Thymus (tissue), 11 donors: ENCODE data around the gene SIRPB1. TPM values are rescaled to one million over a fixed set of nuclear protein-coding genes. Genes with fewer than 3 reads are reported as not detected.
"Not testable (repeated sequence)": the region's sequence is repeated elsewhere in the genome, so short reads cannot be mapped to it uniquely, and the experiment has no call there.

Experiments
- DNase-seq, 9 donors: peaks; one replicate each; pipeline ENCODE4 v3.0.0-alpha.2; 2013; ENCODE audit warnings: low spot score in 9 of 9, low read depth in 6 of 9, missing footprints in 1 of 9
- H3K27ac ChIP-seq, 2 donors: one replicate each; pipeline ENCODE4 v1.5.1; 2013; ENCODE audit warnings: control low read depth in 1 of 2, low read depth in 1 of 2, low read length in 1 of 2, mild to moderate bottlenecking in 1 of 2, moderate library complexity in 1 of 2
- H3K27me3 ChIP-seq, 2 donors: one replicate each; pipeline ENCODE4 v1.5.1; 2013; ENCODE audit warnings: low read length in 1 of 2; ENCODE audit not compliant: control insufficient read depth in 2 of 2, insufficient read depth in 1 of 2
- H3K36me3 ChIP-seq, 2 donors: one replicate each; pipeline ENCODE4 v1.5.1; 2013; ENCODE audit warnings: low read length in 1 of 2, mild to moderate bottlenecking in 1 of 2, moderate library complexity in 1 of 2; ENCODE audit not compliant: control insufficient read depth in 2 of 2, insufficient read depth in 2 of 2
- H3K4me1 ChIP-seq, 2 donors: one replicate each; pipeline ENCODE4 v1.5.1; 2013; ENCODE audit warnings: low read length in 2 of 2; ENCODE audit not compliant: control insufficient read depth in 2 of 2, insufficient read depth in 2 of 2
- H3K4me3 ChIP-seq, 2 donors: one replicate each; pipeline ENCODE4 v1.5.1; 2013; ENCODE audit warnings: low read length in 2 of 2, control low read depth in 1 of 2, mild to moderate bottlenecking in 1 of 2
- H3K9me3 ChIP-seq, 2 donors: one replicate each; pipeline ENCODE4 v1.5.1; 2013; ENCODE audit warnings: low read length in 1 of 2, mild to moderate bottlenecking in 1 of 2; ENCODE audit not compliant: control insufficient read depth in 2 of 2, insufficient read depth in 1 of 2
- WGBS: extraction: QIAGEN DNeasy Blood & Tissue Kit; methylation state at CpG from one replicate; pipeline ENCODE4 v1.1.7; 2013; 5-methylcytosine and 5-hydroxymethylcytosine counted together
- polyA plus RNA-seq: library from polyadenylated mRNA; stranded (reverse); fragments of 200-250 nt; gene quantifications from one replicate; pipeline ENCODE4 v1.2.3, GENCODE V29; 2013
- total RNA-seq: library from RNA; stranded (reverse); fragments of 120-200 nt; gene quantifications from one replicate; pipeline ENCODE4 v1.2.4, GENCODE V29; 2013
- donor health status: healthy.

Gene SIRPB1
- total and polyA plus RNA-seq, 2 donors, result 0.90 to 1.2 TPM

DNA sequence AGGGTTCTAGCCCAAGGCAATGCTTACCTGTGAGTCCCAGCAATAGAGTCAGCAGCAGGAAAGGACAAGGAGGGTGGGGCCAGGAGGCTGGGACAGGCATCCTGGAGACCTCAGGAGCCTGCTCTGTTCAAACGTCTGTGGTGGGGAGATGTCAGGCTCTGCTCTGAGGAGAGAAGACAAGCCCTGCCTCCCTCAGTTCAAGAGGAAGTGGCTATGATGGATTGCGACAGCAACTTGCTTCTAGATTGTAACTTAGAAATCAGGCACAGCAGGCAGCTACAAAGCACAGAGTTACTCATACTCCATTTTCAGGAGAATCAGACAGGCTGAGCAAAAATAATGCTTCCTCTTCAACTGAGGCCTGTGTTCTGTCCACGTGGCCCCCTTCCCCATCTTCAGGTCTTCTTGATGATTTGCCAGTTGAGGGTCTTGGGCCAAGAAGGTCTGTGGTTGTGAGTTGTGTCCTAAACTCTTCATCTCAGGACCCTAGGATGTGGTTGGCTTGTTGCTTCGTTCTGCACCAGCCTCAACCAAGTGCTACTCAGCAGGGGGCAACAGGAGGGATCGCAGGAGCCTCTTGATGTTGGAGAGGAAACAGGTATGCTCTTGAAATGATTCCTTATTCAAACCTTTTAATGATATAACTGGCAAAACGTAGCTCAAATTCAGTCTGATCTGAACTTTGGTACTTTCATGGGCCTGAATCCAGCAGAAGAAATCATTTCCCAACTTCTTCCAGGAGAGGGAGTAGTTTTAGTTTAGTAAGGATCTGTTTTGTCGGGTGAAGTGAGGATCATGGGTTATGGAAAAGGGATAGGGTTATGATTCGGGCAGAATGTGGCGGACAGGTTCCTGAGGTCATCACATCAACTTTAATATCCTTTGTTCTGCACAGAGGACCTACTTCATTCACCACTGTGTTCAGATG, 31.0 kb downstream of the SIRPB1 start:
- Histone ChIP-seq H3K27me3 (no peaks in the 10 kb centered on the region), H3K27ac (no peak overlapping the region), H3K4me1 (no peaks in the 10 kb centered on the region), H3K4me3 (no peak overlapping the region), H3K9me3 (no peaks in the 10 kb centered on the region), H3K36me3 (no peaks in the 10 kb centered on the region)
- no CpG with 5 or more reads among the region's 9 CpGs for WGBS
- peak in 2 of 9 donors; percentile 19 to 54 for DNase-seq

DNA sequence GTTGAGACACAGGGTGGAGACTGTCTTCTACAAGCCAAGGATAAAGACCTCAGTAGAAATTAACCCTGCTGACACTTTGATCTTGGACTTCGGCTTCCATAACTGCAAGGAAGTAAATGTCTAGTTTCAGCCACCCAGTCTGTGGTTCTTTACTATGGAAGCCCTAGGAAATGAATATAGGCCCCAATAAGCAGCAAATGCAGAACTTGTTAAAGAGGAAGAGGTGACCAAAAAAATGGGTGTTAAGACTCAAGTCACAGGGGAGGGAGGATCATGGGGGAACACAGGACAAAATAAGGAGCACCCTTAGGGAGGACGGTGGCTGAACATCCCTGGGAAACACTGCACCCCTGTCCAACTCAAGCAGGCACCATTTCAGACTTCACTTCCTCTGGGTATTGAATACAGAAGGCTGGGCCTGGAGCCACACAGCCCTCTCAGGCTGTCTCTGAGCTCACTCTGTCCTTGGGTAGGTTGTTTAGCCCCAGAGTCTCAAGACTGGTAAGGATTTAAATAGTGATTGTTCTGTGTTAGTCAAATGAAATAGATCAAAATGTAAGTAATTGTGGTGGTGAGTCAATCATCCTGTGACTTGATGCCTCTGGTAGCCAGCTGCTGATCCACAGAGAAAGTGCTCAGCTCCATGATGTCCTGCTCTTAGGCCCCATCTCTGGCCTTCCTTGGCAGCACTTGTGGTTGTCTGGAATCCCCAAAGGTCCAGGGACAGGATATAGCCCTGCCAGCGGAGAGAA, 31.9 kb downstream of the SIRPB1 start:
- no peaks in the 10 kb centered on the region for H3K36me3 ChIP-seq
- no peaks in the 10 kb centered on the region for H3K27me3 ChIP-seq
- WGBS, result no CpG with 5 or more reads among the region's 3 CpGs
- no peak overlapping the region for H3K4me3 ChIP-seq
- no peaks in the 10 kb centered on the region for H3K4me1 ChIP-seq
- H3K27ac ChIP-seq, result no peak overlapping the region
- no peak for DNase-seq
- H3K9me3 ChIP-seq, result no peaks in the 10 kb centered on the region

DNA sequence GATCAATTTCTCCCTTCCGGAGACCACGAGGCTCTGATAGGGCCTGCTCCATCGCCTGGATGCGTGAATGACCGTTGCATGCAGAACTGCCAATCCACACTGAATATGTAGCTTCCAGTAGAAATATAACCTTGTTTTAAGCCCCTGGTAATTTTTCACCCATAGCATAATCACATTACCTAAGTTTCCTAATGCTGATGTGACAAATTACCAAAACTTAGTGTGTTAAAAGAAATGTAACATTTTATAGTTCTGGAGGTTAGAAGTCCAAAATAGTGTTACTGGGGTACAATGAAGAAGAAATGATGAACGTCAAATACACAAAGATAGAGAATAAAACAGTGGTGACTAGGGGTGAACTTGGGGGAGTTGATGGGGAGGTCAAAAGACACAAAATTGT, 40.3 kb downstream of the SIRPB1 start:
- no peak for DNase-seq

DNA sequence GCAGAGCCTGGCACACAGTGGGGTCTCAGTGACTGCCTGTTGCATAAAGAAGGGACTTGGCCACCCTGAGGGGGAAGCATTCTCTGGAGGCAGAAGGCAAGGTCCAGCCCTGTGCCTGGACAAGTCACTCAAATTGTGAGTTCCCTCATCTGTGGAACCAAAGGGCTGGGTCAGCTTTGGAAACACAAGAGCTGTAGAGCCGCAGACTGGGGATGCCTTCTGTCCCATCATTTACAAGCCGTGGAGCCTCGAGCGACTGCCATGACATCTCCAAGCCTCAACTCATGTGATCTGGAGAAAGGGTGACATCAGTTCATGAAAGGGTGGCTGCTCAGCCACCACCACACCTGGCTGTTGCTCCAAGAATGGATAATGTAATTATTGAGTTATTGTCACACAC, 41.9 kb downstream of the SIRPB1 start:
- no peak overlapping the region for H3K27ac ChIP-seq

More for the DNA sequence above, 40.3 kb downstream of the SIRPB1 start:
- H3K9me3 ChIP-seq, result no peaks in the 10 kb centered on the region
- no peak overlapping the region for H3K27ac ChIP-seq
- no peaks in the 10 kb centered on the region for H3K27me3 ChIP-seq
- 96% methylated on average over 6 of the region's 6 CpGs for WGBS
- H3K4me3 ChIP-seq, result no peak overlapping the region
- no peaks in the 10 kb centered on the region for H3K36me3 ChIP-seq
- no peaks in the 10 kb centered on the region for H3K4me1 ChIP-seq

DNA sequence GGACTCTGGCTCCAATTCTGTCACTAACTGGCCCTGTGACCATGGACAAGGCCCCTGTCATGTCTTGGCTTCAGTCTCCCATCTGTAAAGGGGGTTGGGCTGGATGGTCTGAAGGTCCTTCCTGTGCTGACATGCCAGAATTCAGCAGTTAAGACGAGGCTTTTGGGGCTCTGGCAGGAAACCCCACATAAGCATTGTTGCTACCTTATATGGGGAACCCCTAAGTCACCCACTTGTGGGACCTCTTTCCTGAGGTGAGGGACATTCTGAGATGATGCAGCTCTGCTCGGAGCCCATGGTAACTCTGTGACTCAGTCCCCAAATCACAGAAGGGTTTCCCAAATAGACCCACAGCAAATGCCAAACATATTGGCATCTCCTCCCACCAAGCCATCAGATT, 42.5 kb downstream of the SIRPB1 start:
- not testable (repeated sequence) for H3K27me3 ChIP-seq, H3K36me3 ChIP-seq, H3K4me3 ChIP-seq, H3K27ac ChIP-seq, DNase-seq, H3K9me3 ChIP-seq, H3K4me1 ChIP-seq
- whole genome bisulfite sequencing, result 42% methylated on average over 2 of the region's 2 CpGs

More for the DNA sequence above, 41.9 kb downstream of the SIRPB1 start:
- H3K4me3 ChIP-seq, result no peak overlapping the region
- WGBS, result 97% methylated on average over 4 of the region's 4 CpGs
- no peaks in the 10 kb centered on the region for H3K4me1 ChIP-seq
- DNase-seq, result no peak
- no peaks in the 10 kb centered on the region for H3K36me3 ChIP-seq
- no peaks in the 10 kb centered on the region for H3K9me3 ChIP-seq
- no peaks in the 10 kb centered on the region for H3K27me3 ChIP-seq

DNA sequence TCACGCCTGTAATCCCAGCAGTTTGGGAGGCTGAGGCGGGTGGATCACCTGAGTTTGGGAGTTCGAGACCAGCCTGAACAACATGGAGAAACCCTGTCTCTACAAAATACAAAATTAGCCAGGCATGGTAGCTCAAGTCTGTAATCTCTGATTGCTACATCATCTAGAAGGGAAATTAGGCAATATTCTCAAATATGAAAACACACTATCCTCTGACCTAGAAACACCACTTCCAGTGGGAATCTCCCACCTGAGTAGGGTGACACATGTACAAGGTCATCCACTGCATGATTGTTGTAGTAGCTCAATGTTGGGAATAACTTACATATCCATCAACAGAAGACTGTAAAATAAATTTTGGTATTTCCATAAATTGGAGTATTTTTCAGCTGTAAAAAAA, 43.2 kb downstream of the SIRPB1 start:
- WGBS, result 80% methylated on average over 3 of the region's 3 CpGs
- no peak overlapping the region for H3K27ac ChIP-seq
- H3K27me3 ChIP-seq, result no peaks in the 10 kb centered on the region
- no peak overlapping the region for H3K4me3 ChIP-seq
- H3K9me3 ChIP-seq, result no peaks in the 10 kb centered on the region
- H3K4me1 ChIP-seq, result no peaks in the 10 kb centered on the region
- peak in 1 of 9 donors; percentile 0 for DNase-seq
- H3K36me3 ChIP-seq, result no peaks in the 10 kb centered on the region

DNA sequence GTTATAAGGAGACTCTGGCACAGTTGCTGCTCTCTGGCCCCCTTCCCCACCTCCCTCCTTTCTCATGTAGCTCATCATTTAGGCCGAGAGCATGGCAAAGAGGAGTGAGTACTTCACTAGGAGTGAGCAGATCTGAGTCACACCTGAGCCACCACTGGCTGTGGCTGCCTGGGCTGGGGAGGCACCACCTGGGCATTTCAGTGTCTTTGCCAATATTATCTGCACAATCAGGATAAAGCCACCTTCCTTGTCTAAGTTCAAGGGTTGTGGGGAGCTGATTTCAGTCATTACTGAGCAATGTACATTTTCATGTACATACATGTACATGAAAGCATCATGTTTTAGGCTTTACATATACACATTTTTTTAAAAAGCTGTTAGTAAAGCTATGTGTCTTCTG, 43.8 kb downstream of the SIRPB1 start:
- H3K4me3 ChIP-seq, H3K27me3 ChIP-seq, H3K27ac ChIP-seq, H3K36me3 ChIP-seq, DNase-seq, H3K9me3 ChIP-seq, H3K4me1 ChIP-seq: not testable (repeated sequence)
- WGBS, result 80% methylated on average over 1 of the region's 1 CpG

DNA sequence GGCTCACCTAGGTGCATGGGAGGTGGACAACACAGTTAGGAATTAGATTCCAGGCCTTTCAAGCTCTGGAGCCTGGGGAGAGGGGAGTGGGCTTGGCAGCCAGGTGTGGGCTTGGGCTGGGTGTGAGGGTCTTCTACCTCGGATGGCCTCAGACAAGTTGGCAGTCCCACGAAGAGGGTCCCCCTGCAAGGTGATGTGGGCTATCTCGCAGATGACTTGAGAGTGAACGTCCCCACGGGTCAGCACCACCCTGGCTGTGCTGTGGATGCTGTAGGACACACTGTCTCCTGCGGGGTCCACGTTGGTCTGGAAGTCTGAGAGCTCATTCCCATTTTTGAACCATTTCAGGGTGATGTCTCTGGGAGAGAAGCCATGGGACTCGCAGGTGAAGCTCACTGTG, 48.2 kb downstream of the SIRPB1 start:
- H3K9me3 ChIP-seq, H3K4me3 ChIP-seq, H3K36me3 ChIP-seq, H3K27ac ChIP-seq, H3K4me1 ChIP-seq, H3K27me3 ChIP-seq: not testable (repeated sequence)
- peak in 1 of 9 donors; percentile 0 for DNase-seq
- WGBS, result 95% methylated on average over 8 of the region's 8 CpGs
